ENCODE data around the gene NDUFAF8.

Gene NDUFAF8

DNA sequence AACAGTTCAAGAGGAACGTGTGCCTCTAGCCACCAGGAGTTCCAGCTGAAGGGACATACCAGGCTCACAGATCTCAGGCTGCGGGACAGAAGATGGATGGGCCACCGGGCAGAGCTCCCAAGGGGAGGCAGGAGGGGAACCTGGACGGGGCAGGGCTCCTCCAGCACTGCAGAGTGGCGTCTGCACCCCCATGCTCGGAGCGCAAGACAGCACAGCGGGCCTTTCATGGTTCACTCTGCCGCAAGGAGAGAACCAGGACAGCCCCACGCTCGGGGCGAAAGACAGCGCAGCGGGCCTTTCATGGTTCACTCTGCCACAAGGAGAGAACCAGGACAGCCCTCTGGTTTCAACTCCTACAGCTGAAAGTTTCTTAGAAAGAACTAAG, 35.3 kb downstream of the NDUFAF8 start:
- no peak for DNase-seq (ENCODE audit: low spot score)

DNA sequence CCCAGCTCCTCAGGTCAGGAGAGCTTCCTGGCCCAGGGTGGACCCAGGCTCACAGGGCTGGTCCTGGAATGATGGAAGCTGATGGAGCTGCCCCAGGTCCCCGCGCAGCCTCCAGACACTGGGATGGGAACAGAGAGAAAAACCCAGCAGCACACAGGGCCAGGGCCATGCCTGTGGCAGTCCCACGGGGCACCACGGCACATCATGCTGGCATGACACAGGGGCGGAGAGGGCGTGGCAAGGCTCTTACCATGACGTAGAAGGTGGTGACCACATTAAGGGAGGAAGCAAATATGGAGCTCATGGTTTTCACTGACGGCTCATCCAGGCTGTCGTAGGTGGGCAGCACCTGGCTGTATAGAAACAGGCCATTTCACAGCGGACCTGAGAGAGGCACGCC, 37.7 kb downstream of the NDUFAF8 start:
- DNase-seq (ENCODE audit: low spot score) = no peak

- DNase-seq (ENCODE audit: low spot score) = no peak
Observed at GRCh38 chr17:81277421-81277820, 38.3 kb downstream of the NDUFAF8 start.

DNA sequence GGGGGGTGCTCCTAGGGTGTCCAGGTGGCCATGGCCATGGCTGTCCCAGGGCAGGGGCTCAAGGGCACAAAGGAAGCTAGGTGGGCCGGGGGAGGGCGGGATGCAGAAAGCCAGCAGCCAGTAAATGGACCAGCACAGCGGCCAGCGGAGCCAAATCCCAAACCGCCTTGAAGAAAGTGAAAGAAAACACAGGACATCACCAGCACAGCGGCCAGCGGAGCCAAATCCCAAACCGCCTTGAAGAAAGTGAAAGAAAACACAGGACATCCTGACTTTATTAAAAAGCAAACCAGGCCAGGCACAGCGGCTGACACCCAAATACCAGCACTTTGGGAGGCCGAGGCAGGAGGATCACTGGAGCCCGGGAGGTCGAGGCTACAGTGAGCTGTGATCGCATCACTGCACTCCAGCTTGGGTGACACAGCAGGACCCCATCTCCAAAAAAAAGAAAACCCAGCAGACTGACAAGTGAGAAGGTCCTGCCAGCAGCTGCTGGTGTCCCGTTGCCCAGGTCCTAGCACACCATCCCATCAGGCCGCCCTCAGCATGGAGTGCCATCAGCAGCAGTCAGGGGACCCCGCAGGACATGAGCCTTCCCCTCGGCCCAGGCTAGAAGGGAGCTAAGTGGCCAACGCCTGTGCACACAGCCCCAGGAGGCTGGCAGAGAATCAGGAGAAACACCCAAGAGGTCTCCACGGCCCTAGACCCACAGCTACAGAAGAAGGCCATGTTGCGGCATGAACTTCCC, 39.0 kb downstream of the NDUFAF8 start:
- no peak for DNase-seq (ENCODE audit: low spot score)

DNA sequence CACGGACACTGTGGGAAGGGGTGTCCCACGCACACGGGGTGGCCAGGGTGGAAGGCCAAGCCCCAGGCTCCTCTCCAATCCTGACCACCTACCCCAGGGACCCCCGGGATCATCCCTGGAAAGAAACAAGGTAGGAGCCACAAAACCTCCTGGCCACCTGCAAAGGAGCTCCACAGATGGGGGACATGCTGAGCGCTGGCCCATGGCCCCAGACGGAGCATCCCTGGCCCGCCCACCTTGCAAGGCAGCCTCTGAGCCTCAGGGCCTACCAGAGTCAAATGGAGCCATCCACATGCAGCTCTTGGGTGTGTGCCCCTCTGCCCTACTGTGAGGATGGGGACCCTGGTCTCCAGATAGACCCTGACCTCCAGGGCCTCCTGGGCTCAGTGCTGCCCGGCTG, 39.7 kb downstream of the NDUFAF8 start:
- DNase-seq (ENCODE audit: low spot score) = no peak

- DNase-seq (ENCODE audit: low spot score) = no peak
Observed at GRCh38 chr17:81279278-81280275, 40.5 kb downstream of the NDUFAF8 start.

DNA sequence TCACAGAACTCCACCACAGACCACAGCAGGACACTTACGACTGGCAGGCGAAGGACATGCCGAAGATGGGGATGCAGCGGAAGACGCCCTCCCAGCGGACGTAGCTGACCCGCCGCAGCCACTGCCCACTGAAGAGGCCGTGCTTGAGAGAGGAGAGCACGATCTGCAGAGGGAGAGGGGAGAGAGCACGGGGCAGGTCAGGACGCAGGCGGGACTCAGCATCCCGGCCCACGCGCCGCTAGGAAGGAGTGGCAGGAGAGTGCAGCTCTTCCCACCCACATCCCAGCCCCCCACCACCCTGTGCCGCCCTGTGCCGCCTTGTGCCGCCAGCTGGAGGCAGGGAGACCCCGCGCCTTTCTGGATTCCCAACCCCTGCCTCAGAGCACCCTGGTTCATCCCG, 41.5 kb downstream of the NDUFAF8 start:
- no peak for DNase-seq (ENCODE audit: low spot score)

GRCh38 chr17:81282141-81282540, 43.0 kb downstream of the NDUFAF8 start:
- DNase-seq (ENCODE audit: low spot score) = no peak

DNA sequence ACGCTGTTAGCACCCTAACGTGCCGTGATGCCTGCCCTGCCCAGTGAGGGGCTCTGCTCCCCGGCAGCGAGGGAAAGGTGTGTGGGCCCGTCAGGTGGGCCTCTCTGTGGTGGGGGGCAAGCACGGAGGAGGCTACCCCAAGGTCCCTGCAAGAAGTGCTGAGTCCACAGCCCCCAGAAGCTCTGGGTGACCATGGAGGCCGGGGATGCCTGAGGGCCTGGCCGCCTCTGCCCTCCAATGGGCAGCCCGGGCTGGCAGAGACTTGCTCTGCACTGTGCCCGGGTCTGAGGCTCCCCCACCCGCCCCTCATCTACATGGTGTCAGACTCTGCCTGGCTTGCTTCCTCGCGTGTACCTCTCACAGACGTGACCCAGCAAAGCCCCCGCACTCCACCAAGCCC, 43.8 kb downstream of the NDUFAF8 start:
- DNase-seq (ENCODE audit: low spot score) = no peak

- no peak for DNase-seq (ENCODE audit: low spot score)
Observed at GRCh38 chr17:81285179-81285878, 46.2 kb downstream of the NDUFAF8 start.

- no peak for DNase-seq (ENCODE audit: low spot score)
Observed at GRCh38 chr17:81285894-81286293, 46.8 kb downstream of the NDUFAF8 start.

DNA sequence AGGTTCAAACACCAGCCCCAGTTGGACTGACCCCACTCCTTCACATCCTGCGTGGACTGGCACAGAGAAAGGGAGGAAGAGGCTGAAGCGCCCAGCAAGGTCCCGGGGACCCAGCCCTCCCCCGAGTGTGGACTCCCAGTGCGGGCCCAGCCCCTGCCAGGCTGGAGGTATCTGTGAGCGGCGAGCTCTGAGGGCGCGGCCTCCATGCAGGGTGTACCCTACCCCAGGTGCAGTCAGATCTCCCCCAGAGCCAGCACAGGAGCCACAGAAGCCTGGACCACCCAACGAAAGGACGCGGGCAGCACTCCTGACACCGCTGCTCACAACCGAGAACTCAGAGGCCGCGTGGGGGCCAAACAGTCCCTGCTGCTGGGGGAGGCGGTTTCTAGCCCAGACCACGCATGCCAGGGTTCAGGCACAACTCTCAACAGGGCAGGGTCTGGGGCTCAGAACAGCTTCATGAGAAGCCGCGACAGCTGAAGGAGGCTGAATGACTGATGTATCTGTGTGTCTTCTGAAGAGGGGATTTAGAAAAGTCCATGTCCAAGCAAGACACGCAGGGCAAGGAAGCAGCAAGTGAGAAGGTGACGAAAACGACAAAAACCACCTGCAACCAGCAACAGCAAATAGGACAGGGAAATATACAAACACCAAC, 47.5 kb downstream of the NDUFAF8 start:
- DNase-seq (ENCODE audit: low spot score) = no peak

GRCh38 chr17:81287152-81287551, 48.0 kb downstream of the NDUFAF8 start:
- DNase-seq (ENCODE audit: low spot score) = no peak

- no peak for DNase-seq (ENCODE audit: low spot score)
Observed at GRCh38 chr17:81287741-81288430, 48.8 kb downstream of the NDUFAF8 start.

- no peak for DNase-seq (ENCODE audit: low spot score)
Observed at GRCh38 chr17:81288715-81289114, 49.6 kb downstream of the NDUFAF8 start.

- no peak for DNase-seq (ENCODE audit: low spot score)
Observed at GRCh38 chr17:81289627-81290026, 50.5 kb downstream of the NDUFAF8 start.

DNA sequence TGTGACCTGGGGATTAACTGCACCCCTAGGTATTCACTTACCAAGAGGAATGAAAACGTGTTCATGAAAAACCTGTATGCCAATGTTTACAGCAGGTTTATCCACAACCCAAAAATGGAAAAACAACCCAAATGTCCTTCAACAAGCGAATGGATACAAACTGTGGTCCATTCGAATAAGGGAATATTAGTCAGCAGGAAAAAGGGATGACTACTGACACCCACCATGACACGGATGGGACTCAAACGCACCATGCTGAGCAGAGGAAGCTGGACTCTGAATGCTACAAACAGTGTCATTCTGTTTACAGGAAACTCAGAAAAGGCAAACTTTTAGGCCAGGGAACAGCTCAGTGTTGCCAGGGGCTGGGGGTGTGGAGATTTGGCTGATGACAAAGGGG, 51.1 kb downstream of the NDUFAF8 start:
- DNase-seq (ENCODE audit: low spot score) = no peak
